Large intestine (tissue), 3 donors: ENCODE results near the gene BSX. TPM values are rescaled to one million over a fixed set of nuclear protein-coding genes. Genes with fewer than 3 reads are reported as not detected.
A peak's percentile ranks its signal among the peaks of the same experiment; 100 is the strongest.

Source experiments
- DNase-seq, 2 donors: peaks; one replicate each; pipeline versions ENCODE4 v3.0.0 to v3.0.0-alpha.2; 2013
- H3K27ac ChIP-seq: one replicate; pipeline ENCODE4 v1.5.1; 2013; ENCODE audit warnings: low read length
- H3K27me3 ChIP-seq: 2 replicates; pipeline ENCODE4 v1.6.1; 2013; ENCODE audit warnings: low read length; ENCODE audit not compliant: control insufficient read depth, insufficient read depth
- H3K36me3 ChIP-seq: 2 replicates; pipeline ENCODE4 v1.6.1; 2013; ENCODE audit warnings: low read length; ENCODE audit not compliant: control insufficient read depth, insufficient read depth
- H3K4me1 ChIP-seq: one replicate; pipeline ENCODE4 v1.6.1; 2013; ENCODE audit warnings: low read length; ENCODE audit not compliant: control insufficient read depth, insufficient read depth
- H3K4me3 ChIP-seq: one replicate; pipeline ENCODE4 v1.5.1; 2013; ENCODE audit warnings: low read length
- H3K9me3 ChIP-seq: one replicate; pipeline ENCODE4 v1.6.1; 2013; ENCODE audit warnings: mild to moderate bottlenecking, low read depth, low read length, moderate library complexity; ENCODE audit not compliant: control insufficient read depth
- WGBS: methylation state at CpG from one replicate; pipeline ENCODE4 v1.1.5; 2013; ENCODE audit warnings: low lambda C conversion rate; ENCODE audit not compliant: insufficient coverage; 5-methylcytosine and 5-hydroxymethylcytosine counted together
- polyA plus RNA-seq: library from polyadenylated mRNA; unstranded; fragments of 120-200 nt; gene quantifications from one replicate; pipeline ENCODE4 v1.2.1, GENCODE V29; 2013

The BSX gene
- polyA plus RNA-seq, 1 donor, result not detected

DNA sequence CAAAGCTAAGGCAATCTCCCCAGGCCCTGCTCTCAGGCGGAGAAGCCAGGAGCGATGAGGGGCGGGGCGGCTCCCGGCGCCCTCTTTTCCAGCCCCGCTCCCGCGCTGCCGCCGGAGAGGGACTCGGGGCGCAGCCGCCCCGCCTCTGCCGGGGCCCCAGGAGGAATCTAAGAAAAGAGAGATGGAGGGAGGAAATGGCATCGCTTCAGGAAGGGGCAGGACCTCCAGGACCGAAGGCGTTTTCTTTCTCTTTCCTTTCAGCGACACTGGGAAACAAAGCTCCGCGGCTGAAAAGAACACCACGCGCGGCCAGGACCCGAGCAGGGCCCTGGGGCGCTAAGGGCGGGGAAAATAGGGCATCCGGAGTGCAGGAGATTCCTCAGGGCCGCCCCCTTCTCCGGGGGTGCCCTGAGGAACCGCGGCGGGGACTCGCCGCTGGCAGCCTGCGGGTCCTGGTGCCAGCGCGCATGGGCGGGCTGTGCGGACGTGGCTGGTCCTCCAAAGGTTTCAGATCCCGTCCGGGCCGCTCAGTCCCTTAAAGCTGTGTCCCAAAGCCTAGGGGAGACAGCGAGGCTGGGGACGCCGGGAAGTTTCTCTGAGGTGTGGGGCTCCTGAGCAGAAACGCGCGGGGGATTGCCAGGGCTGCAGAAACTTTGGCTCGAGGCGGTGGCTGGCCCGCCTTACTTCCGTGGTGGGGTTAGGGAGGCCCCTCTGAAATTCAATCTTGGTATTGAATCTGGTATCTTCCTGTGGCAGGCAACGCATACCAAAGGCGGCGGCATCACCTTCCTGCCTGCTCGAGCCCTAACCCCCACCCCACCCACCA, 2.8 kb upstream of the BSX start:
- Histone ChIP-seq H3K4me3 (peak overlapping the region; percentile 52), H3K9me3 (peaks cover 7% of the 10 kb centered on the region)
- no CpG with 5 or more reads among the region's 59 CpGs for WGBS

DNA sequence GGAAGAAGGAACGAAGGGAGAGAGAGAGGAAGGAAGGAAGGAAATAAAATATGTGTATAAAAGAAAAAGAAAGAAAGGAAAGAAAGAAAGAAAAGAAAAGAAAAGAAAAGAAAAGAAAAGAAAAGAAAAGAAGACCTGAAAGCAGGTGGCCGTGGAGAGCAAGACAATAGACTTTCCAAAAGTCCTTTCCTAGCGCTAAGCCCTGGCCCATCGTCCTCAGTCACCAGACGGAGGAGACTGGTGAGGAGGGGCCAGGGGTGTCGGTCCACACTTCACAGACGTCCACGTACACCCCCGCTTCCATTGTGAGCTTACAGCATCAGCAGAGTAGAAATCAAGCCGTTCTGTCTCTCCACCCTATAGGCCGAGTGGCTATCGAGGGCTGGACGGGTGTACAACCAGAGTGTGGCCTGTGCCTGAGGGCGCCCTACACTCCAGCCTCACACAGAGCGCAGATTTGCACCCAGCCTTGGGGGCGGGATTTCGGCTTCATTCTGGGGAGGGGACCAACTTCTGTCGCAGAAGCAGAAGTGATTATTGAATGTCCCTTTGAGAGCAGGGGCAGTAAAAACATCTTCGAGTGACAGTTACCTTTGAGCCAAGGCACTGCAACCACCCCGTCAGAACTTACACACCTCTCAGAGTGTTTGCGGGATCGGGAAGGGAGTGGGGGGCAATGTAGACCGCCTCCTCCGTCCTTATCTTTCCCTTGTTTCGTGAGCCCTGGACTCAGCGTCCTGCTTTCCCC, 2.0 kb upstream of the BSX start:
- peak in 1 of 2 donors; percentile 2 for DNase-seq
- H3K27ac ChIP-seq, result no peak overlapping the region
- no peaks in the 10 kb centered on the region for H3K36me3 ChIP-seq
- H3K27me3 ChIP-seq, result peaks cover 84% of the 10 kb centered on the region
- peak overlapping the region; percentile 52 for H3K4me3 ChIP-seq
- H3K9me3 ChIP-seq, result peaks cover 7% of the 10 kb centered on the region
- WGBS, result 17% methylated on average over 2 of the region's 26 CpGs
- peaks cover 6% of the 10 kb centered on the region for H3K4me1 ChIP-seq

More for the DNA sequence above, 2.8 kb upstream of the BSX start:
- Histone ChIP-seq H3K4me1 (peaks cover 6% of the 10 kb centered on the region), H3K27me3 (peaks cover 77% of the 10 kb centered on the region), H3K27ac (no peak overlapping the region), H3K36me3 (no peaks in the 10 kb centered on the region)
- DNase-seq, result peak in 1 of 2 donors; percentile 32

DNA sequence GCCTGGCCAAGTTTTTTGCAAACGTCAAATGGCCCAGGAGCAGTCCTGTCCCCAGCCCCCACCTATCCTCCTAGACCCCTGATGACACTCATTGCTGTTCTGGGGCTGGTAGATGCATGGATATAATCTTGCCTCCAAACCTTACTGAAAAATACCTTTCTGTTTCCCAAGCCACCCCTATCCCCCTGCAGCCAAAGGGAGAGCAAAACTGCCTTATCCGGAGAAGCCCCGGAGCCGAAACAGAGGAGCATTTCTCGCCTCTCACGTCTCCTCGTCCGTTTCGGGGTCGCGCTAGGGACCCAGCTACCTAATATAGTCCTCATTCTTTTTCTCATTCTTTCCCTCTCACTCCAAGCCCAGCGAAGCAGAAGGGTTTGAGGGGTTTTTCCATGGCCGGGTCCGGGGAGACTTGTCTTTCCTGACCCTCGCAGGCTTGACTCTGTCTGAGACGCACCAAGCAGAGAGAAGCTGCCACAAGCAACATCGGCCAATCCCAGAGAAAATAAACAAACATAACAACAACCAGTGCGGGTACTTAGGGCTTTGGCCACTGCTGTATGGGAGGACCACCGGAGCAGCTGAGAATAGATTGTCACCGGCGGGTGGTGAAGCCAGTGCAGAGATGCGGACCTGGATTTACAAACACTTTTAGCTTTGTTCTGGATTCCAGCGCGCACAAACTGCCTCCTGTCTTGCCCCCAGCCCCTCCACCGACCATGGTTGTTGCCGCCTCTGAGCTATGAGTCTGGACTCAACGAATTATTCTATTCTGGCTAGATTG, 1.6 kb downstream of the BSX start:
- Histone ChIP-seq H3K36me3 (no peaks in the 10 kb centered on the region), H3K4me1 (peaks cover 6% of the 10 kb centered on the region), H3K27me3 (peaks cover 100% of the 10 kb centered on the region), H3K9me3 (peaks cover 7% of the 10 kb centered on the region), H3K27ac (no peak overlapping the region), H3K4me3 (no peak overlapping the region)
- WGBS, result 40% methylated on average over 1 of the region's 27 CpGs
- DNase-seq, result no peak

DNA sequence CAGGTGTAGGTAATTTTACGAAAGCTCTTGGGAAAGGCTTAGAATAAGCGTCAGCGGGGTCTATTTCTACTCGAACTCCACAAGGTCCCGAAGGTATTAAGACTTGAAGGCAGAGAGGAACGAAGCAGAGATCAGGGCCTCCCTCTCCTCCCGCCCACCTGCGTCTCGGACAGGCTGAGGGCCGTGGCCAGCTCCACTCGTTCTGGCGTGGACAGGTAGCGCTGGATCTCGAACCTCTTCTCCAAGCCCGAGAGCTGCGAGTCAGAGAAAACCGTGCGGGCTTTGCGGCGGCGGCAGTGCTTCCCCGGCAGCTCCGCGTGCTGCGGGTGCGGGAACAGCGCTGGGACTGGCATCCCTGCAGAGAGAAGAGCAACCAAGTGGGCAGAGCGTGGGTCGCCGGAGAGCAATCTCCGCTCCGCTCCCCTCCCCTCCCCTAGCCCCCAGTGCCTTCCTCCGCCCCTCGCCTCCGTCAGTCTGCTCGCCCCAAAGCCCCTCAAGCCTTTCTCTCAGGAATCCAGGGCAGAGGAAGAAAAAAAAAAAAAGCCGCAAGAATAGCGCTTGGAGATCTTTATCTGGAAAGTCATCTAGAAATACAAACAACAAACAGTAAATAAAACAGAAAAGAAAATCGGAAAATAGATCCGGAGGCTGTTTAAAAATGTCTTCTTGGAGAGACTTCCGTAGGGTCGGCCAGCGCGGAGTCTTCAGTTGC, 2.4 kb downstream of the BSX start:
- Histone ChIP-seq H3K4me1 (peaks cover 6% of the 10 kb centered on the region), H3K27me3 (peaks cover 97% of the 10 kb centered on the region), H3K36me3 (no peaks in the 10 kb centered on the region), H3K4me3 (no peak overlapping the region), H3K27ac (no peak overlapping the region), H3K9me3 (peaks cover 5% of the 10 kb centered on the region)
- DNase-seq, result peak in 1 of 2 donors; percentile 4
- 0% methylated on average over 6 of the region's 44 CpGs for WGBS

DNA sequence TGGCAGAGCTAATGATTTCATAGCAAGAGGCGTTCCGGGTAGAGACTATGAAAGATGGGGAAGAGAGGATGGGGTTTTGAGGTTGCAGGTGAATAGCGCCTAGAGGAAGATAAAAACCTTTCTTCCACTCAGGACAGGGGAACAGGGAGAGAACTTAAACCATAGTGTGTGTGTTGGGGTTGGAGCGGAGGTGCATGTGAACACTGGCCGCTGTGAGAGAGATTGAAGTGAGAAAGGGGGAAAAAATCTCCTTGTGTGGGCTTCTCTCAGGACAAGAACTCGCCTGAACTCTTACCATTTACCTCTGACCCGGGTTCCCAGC, 3.4 kb downstream of the BSX start:
- Histone ChIP-seq H3K4me3 (no peak overlapping the region), H3K4me1 (no peaks in the 10 kb centered on the region), H3K27ac (no peak overlapping the region), H3K36me3 (no peaks in the 10 kb centered on the region), H3K9me3 (peaks cover 4% of the 10 kb centered on the region), H3K27me3 (peaks cover 96% of the 10 kb centered on the region)
- WGBS, result 7% methylated on average over 3 of the region's 7 CpGs
- DNase-seq, result no peak

DNA sequence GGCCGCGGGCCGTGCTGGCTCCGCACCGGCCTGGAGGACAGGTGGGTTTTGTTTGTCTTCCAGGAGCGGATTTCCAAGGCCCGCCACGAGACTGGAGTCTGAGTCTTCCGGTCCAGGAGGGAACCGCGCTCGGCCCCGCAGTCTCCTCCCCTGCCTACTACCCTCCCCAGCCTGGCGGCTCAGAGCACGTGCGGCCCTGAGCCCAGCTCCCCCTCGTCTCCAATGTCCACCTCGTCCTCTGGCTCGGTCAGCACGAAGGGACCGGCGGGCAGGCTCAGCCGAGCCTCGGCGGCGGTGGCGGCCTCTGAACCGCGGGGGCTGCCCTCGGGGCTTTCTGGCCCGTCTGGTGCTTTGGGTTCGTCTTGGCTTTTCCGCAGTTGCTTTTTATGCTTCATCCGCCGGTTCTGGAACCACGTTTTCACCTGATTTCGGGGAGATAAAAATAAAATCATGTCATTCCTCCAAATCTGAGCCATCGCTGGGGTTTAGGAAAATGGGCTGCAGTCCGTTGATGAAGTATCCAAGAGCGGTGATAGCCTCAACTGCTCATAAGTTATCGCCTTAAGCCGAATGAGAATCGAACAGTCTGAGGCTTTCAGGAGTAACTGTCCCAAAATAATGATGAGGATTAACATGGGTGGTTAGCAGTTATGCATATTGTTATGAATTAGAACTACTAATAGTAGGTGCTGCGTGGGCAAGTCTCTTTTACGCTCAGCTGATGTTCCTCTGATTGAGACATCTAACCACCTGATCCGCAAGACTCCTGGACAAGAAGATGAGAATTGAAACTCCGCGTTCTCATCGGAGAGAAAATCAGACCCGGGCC, 4.0 kb downstream of the BSX start:
- no peaks in the 10 kb centered on the region for H3K36me3 ChIP-seq
- H3K4me1 ChIP-seq, result no peaks in the 10 kb centered on the region
- peak in 1 of 2 donors; percentile 5 for DNase-seq
- H3K27ac ChIP-seq, result no peak overlapping the region
- no peak overlapping the region for H3K4me3 ChIP-seq
- peaks cover 4% of the 10 kb centered on the region for H3K9me3 ChIP-seq
- no CpG with 5 or more reads among the region's 50 CpGs for WGBS
- peaks cover 90% of the 10 kb centered on the region for H3K27me3 ChIP-seq

DNA sequence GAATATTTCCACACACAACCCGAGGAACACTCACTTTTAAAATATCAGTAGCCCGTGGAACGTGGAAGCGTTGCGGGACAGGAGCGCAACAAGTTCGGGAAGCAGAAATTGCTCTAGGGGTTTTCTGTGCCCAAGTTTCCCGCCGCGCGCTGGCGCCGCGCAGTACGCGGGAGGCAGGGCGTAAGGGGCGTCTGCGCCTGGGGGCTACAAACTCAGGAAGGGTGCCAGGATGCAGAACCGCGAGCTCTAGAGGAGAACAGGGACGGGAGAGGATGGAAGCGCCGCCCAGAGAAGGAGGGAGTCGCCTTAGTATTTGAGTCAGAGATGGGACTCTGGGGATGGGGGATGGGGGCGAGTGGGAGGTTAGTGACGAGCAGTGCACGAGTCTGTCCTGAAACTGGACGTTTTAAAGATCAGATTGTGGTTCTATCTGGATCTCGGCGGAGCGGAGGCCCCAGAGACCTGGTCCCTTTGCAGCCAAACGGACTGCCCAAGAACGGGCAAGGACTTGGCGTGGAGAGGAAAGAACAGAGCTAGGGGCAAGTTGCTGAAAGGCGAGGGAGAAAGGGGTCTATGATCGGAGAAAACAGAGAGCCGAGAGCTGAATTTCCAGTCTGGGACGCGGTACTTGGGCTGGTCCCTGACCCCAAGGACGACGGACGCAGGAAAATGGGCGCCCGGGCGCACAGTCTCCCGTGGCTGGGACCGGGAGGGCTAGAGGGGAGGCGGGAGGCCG, 4.7 kb downstream of the BSX start:
- H3K4me3 ChIP-seq, result no peak overlapping the region

DNA sequence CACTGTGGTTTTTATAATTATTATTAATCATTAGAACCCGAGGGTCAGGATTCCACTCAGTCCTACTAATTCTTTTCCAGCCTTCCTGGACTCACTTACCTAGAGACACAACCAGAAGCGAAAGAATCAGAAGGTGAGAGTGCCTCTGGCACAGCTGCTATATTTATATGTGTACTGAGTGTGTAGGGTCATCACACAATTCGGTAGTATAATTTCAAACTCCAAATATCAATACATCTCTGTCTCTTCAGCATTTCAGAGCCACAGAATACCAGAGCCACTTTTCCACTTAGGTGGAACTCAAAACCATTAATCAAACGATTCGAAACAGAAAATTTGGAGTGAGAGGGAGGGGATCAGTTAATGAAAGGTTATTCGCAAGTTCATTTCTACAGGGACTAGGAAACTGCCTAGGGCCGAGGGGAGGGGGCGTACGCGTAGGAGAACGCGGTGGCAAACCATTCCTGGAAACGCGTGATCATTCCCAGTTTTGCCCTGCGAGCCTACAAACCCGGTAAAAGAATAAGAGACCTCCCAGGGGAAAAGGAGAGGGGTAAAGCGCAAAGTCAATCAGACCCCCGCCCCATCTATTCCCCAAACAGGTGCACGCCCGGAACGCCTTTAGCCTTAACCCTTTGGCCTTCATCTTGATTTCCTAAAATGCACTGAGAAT, 5.4 kb downstream of the BSX start:
- Histone ChIP-seq H3K27me3 (peaks cover 77% of the 10 kb centered on the region), H3K4me1 (no peaks in the 10 kb centered on the region), H3K36me3 (no peaks in the 10 kb centered on the region), H3K27ac (no peak overlapping the region), H3K4me3 (no peak overlapping the region), H3K9me3 (no peaks in the 10 kb centered on the region)
- no CpG with 5 or more reads among the region's 21 CpGs for WGBS
- no peak for DNase-seq

More for the DNA sequence above, 4.7 kb downstream of the BSX start:
- Histone ChIP-seq H3K27ac (no peak overlapping the region), H3K4me1 (no peaks in the 10 kb centered on the region), H3K27me3 (peaks cover 83% of the 10 kb centered on the region), H3K36me3 (no peaks in the 10 kb centered on the region), H3K9me3 (peaks cover 4% of the 10 kb centered on the region)
- DNase-seq, result peak in 1 of 2 donors; percentile 2
- WGBS, result no CpG with 5 or more reads among the region's 50 CpGs
